GM06990 (cell line): ENCODE measurements around the gene KIAA0040.

Experiments
- DNase-seq: peaks from one replicate; pipeline ENCODE4 v3.0.0-alpha.2; 2011; ENCODE audit not compliant: insufficient read length; ENCODE audit errors: extremely low read depth
- H3K27me3 ChIP-seq: replicated peaks from 2 replicates; pipeline ENCODE4 v1.6.0; 2011; ENCODE audit warnings: low read length; ENCODE audit not compliant: control insufficient read depth, insufficient read depth
- H3K36me3 ChIP-seq: 2 replicates; pipeline ENCODE4 v1.5.1; 2011; ENCODE audit warnings: low read length; ENCODE audit not compliant: control insufficient read depth, insufficient read depth
- H3K4me3 ChIP-seq: replicated peaks from 2 replicates; pipeline ENCODE4 v1.5.1; 2011; ENCODE audit warnings: low read depth, mild to moderate bottlenecking, control low read depth, low read length
- CTCF ChIP-seq: IDR thresholded peaks from 2 replicates; pipeline ENCODE4 v1.5.1; 2011; ENCODE audit warnings: low read length, control low read depth, mild to moderate bottlenecking, inconsistent platforms; ENCODE audit not compliant: insufficient read depth, poor library complexity, severe bottlenecking

KIAA0040 gene

GRCh38 chr1:175222296-175222938 is 29.8 kb upstream of the KIAA0040 start:
- no peak for DNase-seq
- TF ChIP-seq CTCF = no peak
- H3K4me3 ChIP-seq = no peak overlapping the region
- no peaks in the 10 kb centered on the region for H3K36me3 ChIP-seq
- H3K27me3 ChIP-seq = no peaks in the 10 kb centered on the region

DNA sequence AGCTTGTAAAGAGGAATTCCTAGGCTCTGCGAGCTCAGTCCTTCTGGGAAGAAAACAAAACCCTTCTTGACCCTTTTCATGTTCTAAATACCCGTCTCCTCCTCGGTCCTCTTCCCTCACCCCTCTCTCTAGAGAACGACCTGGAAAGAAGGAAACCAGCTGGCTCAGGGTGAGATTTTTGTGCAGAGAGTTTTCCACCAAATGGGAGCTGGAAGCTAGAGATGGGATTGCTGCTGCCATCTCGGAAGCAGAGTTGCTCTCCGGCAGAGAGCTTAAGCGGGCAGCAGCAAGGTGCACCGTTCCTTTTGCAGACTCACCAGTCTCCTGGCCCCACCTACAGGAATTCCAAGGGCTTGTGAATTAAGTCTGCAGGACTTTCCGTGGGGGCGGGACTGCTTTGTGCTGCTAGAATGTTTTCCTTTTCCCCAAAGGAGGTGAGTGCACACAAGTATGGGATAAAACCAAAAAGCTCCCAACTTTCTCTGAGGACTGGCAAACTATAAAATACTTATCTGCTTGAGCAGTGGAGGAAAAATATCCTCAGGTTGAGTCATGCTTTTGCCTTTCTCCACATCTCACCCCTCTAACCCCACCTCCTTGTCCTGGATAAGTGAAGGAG is 29.1 kb upstream of the KIAA0040 start:
- no peaks in the 10 kb centered on the region for H3K36me3 ChIP-seq
- TF ChIP-seq CTCF = no peak
- DNase-seq = no peak
- H3K4me3 ChIP-seq = no peak overlapping the region
- no peaks in the 10 kb centered on the region for H3K27me3 ChIP-seq

DNA sequence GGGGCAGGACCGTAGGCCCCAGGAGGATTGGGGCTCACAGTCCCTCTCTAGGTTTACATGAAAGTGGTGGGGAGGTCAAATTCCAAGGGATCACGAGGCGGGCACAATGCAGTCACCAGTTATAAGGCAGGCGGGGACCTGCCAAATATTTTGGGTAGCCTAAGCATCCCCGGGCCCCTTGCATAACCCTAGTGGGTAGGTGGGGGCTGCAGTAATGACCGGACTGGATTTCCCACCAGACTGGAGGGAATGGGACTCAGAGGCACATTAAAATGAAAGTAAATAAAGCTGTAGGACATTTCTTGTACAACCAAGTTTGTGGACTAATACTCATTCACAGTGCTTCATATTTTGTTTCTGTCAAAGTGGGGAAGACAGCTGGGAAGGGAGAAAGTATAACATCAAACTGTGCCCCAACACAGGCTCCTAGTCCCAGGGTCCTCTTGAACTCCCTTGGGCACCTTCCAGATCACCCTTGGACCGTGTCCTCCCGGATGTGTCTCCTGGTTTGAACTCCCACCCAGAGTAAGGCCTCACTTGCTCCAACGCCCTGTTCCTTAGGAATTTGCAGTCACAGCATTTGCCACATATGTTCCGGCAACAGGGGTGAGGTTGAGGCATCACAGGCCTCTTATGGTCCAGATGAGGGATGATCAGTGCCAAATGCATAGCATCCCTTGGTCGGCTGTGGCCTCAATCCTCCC is 28.4 kb upstream of the KIAA0040 start:
- no peak for DNase-seq
- no peaks in the 10 kb centered on the region for H3K27me3 ChIP-seq

GRCh38 chr1:175219774-175220173 is 27.2 kb upstream of the KIAA0040 start:
- no peak for TF ChIP-seq CTCF
- no peak overlapping the region for H3K4me3 ChIP-seq
- no peaks in the 10 kb centered on the region for H3K36me3 ChIP-seq
- no peaks in the 10 kb centered on the region for H3K27me3 ChIP-seq
- DNase-seq = no peak

More for the DNA sequence above, 28.4 kb upstream of the KIAA0040 start:
- no peak for TF ChIP-seq CTCF
- Histone ChIP-seq H3K36me3 (no peaks in the 10 kb centered on the region), H3K4me3 (no peak overlapping the region)

DNA sequence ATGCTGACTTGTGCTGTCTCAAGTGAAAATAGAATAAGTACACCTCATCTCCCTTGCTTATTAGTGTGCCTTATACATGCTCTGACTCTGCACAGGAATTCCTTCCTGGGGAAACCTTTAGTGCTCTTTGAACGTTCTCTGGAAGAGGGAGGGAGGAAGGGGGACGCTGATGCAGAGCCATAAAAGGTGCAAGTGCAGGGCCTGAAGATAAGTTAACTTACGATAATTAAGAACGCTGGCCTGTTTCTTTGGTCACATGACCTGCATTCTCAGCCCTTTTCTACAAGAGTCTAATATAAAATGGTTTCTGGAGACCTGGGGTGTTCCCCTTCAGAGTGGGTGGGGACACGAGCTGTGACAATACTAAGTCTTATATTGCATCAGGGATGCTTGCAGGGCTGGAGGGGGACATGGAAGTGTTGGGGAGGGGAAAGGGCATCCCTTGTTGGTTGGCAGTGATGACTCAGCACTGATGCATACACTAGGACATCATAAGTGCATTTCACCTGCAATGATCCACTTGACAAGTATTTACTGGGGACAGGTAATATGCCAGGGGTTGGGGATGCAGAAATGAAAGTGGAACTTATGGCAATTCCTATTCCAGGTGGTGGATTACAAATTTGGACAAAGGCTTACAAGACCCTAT is 26.3 kb upstream of the KIAA0040 start:
- no peak for DNase-seq
- Histone ChIP-seq H3K4me3 (no peak overlapping the region), H3K27me3 (no peaks in the 10 kb centered on the region), H3K36me3 (no peaks in the 10 kb centered on the region)
- no peak for TF ChIP-seq CTCF
